NCI-H510A treated with DMSO at 0.1 percent for 48 hours (cell line): ENCODE measurements around the gene NCOA6.

ENCODE experiments used
- DNase-seq: peaks from one replicate; lab custom pipeline; 2025; lab: John Stamatoyannopoulos, UW

The NCOA6 gene

DNA sequence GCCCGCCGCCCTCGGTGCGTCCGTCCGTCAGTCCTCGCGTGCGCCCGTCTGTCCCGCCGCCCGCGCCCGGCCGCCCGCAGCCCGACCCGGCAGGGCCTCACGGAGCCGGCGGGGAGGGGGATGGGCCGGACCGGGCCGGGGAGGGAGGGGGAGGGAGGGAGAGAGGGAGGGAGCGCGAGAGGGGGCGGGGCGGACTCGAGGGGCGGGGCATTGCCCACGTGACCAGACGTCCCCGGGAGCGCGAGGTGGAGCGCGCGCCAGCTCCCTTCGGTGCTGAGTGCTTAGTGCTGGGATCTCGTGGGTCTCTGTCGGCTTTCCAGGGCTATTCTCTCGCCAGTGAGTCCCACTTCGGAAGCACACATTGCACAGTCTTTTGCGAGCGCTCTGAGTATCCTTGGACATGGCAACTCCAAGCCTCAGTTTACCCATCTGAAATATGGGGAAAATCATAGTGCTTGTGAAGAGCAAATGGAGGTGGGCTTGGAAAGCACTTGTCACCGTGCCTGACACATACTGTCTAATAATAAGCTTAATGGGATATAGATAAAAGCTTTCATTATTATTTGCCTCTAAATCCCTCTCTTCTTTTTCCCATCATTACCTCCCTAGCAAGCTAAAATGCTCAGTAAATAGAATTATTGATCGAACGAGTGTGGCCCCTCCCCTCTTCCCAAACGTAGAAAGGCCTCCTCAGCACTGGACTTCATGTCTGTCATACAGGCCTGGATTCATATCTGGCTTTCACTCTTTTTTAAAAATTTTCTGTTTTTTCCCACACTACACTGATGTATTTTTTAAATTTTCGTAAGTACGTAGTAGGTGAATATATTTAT lies at the start of gene NCOA6:
NCOA6 (minus strand) TSS at position 122 of the 833 bp plus-strand sequence. CDS start 43,296 bp downstream, outside the sequence.
- peak; percentile 76 for DNase-seq

GRCh38 chr20:34874094-34874654 lies 48.7 kb upstream of the NCOA6 start:
- DNase-seq: peak; percentile 89

DNA sequence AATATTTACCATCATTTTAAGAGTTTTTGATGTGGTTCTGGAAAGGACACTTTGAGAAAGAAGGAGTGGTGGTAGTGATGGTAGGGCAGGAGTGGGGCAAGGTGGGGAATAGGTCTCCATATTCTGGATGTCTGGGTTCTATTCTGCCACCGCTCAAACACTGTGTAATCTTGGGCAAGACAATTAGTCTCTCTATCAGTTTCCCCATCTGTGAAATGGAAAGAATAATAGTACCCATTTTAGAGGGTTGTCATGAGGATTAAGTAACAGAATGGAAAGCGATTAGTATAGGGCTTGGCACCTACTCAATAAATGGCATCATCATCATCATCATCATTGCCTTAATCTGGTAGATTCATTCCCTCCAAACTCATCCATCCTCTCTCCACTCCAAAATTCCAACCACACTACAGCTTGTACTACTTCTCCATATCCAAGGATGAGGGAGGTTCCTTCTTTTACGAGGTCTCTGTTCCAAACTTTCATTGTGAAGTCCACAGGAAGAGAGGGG lies 48.2 kb upstream of the NCOA6 start:
- DNase-seq: no peak

GRCh38 chr20:34872622-34873224 lies 47.3 kb upstream of the NCOA6 start, which contains the start of gene GGT7:
TSS of gene GGT7 (minus strand) at chr20:34872856. CDS start at chr20:34872815, 41 bp downstream.
- peak; percentile 85 for DNase-seq

GRCh38 chr20:34871966-34872621 lies 46.6 kb upstream of the NCOA6 start:
- DNase-seq: no peak

DNA sequence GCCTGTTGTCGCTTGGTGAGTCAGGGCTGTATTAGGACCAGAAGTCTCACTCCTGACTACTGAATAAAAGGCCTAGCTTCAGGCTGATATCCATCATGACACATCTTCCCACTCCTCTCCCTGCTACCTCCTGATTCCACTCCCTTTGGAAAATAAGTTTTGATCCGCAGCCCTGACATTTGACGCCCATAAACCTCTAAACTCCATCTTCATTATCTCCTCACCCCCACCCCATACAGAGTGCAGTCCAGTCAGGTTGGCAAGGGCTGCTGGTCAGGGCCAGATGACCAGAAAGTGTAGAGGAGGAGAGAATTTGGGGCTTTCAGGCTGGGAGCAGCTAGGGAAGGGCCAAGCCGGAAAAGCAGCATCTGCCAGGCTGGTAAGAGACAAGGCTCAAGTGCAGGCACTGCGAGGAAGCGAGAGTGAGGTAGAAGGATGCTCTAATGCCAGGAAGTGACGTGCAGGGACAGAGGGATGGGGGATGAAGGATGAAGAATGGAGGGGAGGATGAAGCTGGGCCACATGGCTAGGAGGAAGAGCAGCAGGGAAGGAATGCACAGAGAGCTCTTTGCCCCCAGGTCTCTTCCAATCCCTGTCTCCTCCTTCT lies 46.0 kb upstream of the NCOA6 start:
- no peak for DNase-seq

- no peak for DNase-seq
Measured at GRCh38 chr20:34864216-34864615, 38.8 kb upstream of the NCOA6 start.

GRCh38 chr20:34863421-34863965 lies 38.0 kb upstream of the NCOA6 start:
- DNase-seq: no peak

DNA sequence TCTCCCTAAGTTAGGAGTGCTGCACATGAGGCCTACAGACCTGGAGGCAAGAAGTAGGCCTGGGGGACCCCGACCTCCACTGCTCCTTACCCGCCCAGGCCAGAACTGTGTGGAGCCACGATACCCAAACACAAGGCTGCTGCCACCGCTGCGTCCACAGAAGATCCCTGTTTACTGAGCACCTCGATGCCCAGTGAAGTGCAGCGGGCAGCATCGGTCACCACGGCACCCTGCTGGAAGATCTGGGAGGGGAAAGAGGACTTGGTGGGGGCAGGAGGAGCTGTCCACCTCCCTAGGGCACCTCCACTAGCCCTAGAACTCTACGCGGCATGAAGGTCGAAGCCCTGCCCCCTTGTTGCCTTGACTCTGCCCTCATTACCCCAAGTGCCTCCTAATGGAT lies 37.3 kb upstream of the NCOA6 start:
- peak; percentile 6 for DNase-seq

DNA sequence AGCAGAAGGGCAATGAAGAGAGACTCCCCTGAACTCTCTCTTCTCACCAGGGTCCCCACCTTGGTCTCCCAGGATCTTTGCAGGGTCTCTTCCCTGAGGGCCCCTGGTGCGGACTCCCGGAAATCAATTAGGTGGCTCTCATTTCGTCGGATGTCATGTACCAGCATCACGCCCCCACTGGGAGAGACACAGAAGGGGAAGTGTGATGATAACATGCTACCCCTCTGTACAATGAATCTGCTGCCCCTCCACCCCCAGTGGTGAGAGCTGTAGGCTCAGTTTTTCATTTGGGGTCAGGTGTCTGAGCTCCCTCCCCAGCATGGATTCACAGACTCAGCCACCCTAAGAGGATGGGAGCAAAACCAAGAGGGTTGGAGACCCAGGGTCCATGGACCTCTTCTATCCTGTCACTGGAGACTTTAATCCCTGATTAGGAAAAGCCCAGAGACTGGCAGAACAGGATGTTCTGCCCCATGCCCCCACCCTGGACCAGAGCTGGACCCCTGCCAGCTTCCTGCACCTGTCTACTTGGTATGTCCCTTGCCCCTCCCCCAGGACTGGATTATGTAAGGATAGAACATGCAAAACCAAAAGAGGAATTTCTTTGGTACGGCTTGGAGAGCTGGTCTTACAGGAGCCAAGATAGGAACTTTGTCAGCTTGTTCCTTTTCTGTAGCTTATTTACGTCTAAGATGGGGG lies 36.1 kb upstream of the NCOA6 start:
- peak; percentile 88 for DNase-seq

GRCh38 chr20:34859826-34860545 lies 34.5 kb upstream of the NCOA6 start:
- DNase-seq: no peak

DNA sequence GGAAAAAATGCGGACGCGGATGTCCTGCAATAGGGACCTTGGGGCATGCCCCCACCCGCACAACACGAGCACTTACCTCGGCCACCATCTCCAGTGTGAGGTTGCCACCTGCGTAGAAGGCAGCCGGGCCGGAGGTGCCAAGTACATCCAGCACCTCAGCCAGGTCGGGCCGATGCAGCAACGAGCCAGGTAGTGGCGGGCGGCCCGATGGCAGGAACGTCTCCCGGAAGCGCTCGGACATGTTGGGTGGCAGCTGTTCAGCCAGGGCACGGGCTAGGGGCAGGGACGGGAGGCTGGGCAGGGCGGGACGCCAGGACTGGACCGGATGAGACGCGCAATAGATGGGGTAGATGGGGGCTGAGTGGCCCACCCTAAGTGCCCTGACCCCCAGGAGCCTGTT lies 33.9 kb upstream of the NCOA6 start:
- DNase-seq: no peak

- no peak for DNase-seq
Measured at GRCh38 chr20:34852298-34852697, 26.8 kb upstream of the NCOA6 start.

GRCh38 chr20:34850969-34851368 lies 25.5 kb upstream of the NCOA6 start:
- no peak for DNase-seq

DNA sequence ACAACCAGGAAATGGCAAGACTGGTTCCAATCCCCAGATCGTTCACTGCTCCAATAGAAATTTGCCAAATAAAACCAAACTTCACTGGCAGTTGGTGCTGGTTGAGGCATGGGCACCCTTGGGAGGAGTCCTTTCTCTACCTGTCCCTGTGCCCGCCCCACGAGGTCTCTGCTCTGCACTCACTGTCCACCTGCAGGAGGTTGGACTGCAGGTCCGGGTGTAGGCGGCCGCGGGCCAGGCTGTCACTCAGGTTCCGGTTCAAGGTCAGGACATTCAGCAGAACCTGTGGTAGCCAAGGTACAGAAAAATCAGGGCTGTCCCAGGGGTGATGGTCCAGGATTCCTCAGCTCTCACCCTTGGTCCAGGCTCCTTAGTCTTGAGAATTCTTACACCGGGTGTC lies 24.3 kb upstream of the NCOA6 start:
- no peak for DNase-seq

- DNase-seq: no peak
Measured at GRCh38 chr20:34848597-34848996, 23.1 kb upstream of the NCOA6 start.

DNA sequence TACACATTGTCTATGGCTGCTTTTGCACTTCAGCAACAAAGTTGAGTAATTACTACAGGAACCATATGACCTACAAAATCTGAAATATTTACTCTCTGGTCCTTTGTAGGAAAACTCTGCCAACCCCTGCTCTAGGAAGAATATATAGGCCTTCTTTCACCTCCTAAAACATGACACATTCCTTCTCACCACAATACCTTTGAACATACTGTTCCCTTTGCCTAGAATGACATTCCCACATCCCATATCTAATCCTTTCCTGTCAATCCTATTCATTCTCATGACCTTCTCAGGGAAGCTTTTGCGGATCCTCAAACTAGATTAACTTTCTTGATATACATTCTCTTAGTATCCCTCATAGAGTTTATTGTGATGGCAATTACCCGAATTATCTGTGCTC lies 18.0 kb upstream of the NCOA6 start:
- no peak for DNase-seq

GRCh38 chr20:34842143-34842542 lies 16.7 kb upstream of the NCOA6 start:
- DNase-seq: no peak

DNA sequence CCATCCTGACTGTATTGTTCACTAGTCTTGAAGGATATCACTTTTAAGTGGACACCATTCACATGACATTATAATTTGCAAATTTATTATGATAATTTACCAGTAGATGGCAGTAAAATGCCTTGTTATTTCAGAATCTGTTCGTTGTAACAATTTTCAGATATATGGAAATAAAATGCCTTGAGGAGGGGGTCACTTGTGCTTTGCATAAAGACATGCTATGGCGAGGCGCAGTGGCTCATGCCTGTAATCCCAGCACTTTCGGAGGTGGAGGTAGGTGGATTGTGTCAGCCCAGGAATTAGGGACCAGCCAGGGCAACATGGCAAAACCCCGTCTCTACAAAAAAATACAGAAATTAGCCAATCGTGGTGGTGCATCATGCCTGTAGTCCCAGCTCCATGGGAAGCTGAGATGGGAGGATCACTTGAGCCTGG lies 9.0 kb upstream of the NCOA6 start:
- DNase-seq: peak; percentile 70

DNA sequence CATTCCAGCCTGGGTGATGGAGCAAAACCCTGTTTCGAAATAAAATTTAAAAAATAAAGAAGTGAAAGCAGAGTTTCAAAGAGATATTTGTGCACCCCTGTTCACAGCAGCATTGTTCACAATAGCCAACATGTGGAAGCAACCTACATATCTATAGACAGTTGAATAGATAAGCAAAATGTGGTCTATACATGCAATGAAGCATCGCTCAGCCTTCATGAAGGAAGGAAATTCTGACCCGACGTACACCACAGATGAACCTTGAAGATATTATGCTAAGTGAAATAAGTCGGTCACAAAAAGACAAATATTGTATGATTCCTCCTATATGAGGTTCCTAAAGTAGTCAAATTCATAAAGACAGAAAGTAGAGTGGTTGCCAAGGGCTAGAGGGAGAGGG lies 6.5 kb upstream of the NCOA6 start:
- no peak for DNase-seq
